HG03575 (cell line): Measurements from ENCODE around the gene RANBP17.

Source experiments
- ATAC-seq: cut with Tn5 transposase; IDR thresholded peaks from one replicate; pipeline ENCODE4 v1.9.1; 2021; ENCODE audit not compliant: unreplicated experiment, insufficient number of reproducible peaks, low FRiP score; ENCODE audit errors: extremely low read depth

The RANBP17 gene

DNA sequence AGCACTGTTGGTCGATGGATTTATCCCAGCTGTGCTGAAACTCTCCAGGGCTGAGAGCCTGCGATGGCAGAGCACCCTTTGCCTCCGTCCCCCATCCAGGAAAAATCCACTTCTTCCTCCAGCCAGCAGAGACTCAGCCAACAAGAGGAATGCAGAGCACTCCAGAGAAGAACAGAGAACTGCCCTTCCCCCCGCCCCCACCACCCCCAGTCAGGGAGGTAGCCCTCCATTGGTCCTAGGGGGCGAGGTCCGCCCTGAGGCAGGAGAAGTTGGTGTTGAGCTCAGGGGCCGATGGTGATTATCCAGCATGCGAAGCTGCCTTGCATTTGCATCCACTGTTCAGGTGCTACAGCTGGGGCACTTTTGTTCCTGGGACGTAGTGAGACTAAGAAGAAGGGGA, 456.2 kb downstream of the RANBP17 start:
- no peak for ATAC-seq

DNA sequence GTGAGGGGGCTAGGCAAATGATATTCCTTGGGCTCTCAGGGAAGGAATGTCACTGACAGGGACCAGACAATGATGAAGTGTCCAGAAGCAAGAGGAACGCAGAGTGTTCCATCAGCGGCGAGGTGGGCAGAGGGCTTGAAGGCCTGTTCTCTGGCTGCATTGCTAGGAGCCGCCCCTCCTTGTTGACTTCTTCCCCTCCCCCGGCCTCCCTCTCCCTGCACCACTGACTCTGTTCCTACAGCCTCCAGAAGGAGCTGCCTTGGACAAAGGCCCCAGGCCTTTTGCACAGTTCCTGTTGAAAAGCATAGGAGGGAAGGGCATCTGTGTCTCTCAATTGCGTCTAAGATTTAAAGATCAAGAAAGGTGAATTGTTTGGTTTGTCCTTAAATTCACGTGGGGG, 459.6 kb downstream of the RANBP17 start:
- ATAC-seq, result no peak

DNA sequence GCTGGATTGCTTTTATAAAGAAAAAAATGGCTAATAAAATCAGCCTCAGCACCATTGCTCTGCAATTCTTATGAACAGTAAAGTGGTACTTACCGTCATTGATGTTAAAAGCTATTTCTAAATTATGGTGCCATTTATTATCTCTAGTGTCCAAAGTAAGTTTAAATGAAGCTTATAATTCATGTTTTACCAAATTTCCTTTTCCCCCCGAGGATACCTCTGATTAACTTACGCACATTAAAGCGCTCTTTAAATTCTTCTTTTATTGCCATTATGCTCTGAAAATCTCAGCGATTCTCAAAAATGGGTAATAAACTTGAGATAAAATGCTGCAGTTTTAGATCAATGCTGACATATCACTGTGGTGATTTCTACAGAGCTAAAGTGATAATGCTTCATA, 460.7 kb downstream of the RANBP17 start:
- ATAC-seq, result no peak

DNA sequence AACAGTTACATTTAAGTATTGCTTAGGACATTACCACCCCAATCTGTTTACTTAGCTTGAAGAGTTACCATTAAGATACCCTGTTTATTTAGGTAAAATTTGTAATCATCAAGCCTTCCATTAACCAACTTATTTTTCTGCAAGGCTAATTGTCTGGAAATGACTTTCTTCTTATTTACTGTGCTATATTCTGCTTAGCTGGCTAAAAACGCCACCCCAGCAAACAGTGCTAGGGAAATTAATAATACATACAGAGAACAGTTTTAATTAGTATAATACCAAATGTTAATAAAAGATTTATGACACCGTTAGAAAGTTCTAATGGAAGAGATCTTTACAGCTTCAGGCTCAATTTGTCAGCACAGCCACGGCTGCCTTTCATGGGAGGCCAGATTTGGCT, 461.2 kb downstream of the RANBP17 start:
- ATAC-seq, result no peak

DNA sequence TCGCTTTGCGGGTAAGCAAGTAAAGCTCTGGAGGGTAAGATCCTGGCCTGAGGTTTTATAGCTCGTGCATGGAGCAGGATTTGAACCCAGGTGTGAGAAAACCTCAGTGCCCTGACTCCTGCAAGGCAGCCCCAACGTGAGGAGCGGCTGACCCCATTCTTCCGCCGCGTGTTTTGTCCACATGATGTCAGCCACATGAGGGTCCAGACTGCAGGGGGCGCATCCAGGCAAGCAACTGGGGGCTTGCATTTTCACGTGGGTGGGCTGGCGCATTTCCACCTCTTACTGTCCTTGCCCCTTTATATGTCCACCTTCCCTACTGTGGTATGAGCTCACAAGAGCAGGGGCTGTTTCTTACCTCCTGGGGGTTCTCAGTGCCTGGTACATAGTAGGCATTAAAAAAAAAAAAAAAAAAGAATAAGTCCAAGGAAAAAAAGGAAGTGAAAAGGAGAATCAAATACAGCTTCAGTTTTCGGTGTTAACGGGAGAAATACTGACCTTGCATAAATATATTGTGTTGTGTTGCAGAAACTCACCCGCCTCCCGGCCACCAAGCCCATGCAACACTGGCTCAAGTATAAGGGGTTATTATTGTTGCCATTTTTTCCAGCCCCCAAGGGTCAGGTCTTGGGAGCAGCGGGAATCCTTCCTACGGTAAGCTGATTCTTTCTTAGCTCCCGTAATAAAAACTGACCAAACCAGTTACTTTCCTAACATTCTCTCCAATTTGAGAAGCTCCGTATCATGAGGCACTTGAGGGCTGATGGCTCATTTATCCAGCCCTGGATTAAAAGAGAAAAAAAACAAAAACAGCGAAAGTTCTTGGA, 462.2 kb downstream of the RANBP17 start:
- ATAC-seq, result no peak

DNA sequence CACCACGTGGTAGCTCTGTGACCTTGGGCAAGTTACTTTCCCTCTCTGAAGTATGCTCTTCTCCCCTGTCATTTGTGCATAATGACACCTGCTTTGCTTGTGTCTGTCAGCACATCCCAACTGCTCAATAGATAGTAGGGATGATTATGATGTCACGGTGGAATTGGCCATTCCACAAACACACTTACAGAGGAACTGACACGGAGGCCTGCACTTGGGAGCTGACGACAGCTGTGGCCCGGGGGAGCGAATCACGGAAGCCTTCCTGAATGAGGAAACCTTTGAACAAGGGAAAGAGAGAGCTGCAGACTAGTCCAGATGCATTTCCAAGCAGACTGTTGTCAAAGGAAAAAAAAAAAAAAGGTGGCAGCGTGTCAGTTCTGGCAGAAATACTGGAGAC, 468.2 kb downstream of the RANBP17 start:
- no peak for ATAC-seq

DNA sequence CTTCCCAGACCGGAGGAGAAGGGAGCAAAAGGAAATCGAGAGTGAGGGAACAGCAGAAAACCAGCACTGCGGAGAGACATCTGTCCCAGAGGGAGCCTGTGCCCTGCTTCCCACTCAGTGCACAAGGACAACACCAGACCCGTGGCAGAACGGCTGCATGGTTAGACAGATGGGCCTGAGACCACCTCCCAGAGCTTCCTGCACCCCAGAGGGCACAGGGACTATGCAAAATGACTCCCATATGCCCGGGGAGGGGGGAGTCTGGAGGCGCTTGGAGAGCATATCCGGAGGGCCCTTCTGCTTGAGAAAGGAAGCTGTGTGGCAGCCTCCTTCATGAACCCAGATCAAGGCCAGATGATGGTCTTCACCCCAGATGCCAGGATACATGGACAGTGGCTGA, 473.8 kb downstream of the RANBP17 start:
- no peak for ATAC-seq

DNA sequence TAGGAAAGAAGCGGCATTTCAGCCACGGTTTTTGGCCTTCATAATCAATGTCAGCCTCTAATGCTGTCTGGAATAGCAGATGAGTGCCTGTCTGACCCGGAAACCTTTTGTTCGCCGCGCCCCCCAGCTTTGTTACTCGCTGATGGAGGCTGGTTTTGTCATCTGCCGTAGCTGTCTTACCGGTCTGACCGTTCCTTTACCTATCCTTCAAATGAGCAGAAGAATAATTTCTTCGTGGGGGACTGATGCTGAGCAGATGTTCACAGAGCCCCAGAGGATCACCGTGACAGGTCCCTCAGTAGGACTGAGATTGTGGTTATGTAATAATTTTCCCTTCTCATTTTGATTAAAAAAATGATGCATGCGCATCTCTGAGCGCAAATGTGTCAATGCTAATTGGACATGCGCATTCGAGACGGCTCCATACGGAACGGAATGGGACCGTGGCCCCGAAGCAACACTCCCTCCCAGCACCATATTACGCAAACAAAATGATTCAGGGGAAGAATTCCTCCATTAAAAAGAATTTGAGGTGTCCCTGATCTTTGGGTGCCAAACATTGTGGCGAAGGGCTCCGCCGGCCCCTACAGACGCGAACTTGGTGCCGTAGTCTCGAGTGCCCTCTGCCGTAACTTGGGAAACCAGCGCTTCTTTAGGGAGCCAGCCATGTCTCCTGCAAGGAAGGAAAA, 474.8 kb downstream of the RANBP17 start:
- ATAC-seq, result no peak

DNA sequence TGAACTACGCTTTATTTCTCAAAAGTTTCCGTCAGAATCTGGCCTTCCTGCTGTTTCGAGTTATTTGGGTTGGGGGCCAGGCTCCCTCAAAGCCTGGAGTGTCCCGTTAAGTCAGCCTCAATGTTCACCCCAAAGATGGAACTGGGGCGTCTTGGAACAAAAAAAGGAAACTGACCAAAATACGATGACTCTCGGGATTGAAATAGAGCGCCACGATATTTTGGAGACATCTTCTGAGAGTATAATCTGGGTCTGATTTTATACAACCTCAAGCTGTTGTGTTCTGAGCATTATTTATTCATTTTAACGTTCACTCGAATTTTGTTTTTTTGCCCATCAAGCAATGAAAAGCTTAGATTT, 475.4 kb downstream of the RANBP17 start:
- ATAC-seq, result no peak

DNA sequence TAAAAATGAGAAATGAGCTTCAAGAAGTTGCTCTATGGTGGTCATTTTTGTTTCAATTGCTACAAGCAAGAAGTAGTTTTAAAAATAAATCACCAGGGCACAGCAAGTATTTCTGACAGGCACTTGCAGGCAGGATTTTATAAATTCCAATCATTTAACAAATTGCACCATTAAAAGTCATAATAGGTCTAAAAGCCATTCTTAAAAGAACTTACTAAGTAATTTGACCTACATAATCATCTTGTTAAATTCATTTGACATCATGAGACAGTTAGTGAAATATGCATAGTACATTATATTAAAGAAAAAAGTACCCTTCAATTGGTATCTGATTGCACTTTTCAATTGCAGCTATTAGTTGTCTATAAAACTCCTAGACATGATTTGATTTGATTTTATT, 478.2 kb downstream of the RANBP17 start:
- no peak for ATAC-seq

DNA sequence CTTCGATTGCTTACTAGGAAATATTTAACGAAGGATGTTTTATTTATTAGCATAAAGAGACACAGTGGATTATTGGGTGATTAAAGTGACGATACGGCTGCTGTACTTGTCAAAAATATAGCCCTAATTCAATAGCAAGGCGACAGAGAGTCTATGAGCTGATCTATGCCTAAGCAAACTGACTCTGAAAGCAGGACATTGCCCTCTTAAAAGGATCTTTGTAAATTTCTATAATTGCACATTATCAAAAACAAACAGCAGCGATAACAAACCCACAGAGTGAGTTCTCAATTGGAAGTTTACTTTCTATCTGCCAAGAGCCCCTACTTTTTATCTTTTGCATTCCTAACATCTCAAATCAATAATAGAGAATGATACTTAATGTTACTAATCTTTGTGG, 478.7 kb downstream of the RANBP17 start:
- ATAC-seq, result no peak

DNA sequence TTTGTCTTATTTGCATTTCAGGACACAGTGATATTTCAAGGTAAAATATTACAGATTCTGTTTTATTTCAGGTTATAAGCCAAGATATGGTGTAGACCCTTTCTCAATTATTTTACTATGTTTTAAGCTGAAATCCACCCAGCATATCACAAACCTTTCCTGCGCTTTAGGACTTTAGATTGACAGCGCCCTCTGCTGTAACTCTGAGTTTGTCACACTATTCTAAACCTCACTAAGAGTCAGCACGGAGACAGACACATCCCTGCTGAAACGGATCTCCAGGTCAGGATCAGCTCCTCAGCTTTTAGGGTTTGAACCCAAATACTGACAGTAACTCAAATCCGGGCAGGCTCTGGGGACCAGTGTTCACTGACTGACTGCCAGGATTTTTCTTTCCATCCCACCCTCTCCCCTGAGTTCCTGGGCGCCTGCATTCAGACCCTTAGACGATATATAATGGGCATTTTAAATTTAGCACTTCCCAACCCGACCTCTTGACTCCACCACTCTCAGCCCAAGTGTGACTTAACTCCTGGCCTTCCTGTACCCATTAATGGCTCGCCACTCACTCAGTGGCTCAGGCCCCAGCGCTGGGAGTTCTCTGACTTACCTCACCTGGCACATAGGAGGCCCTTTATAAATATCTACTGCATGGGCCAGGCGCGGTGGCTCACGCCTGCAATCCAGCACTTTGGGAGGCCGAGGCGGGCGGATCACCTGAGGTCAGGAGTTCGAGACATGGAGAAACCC, 480.7 kb downstream of the RANBP17 start:
- no peak for ATAC-seq

DNA sequence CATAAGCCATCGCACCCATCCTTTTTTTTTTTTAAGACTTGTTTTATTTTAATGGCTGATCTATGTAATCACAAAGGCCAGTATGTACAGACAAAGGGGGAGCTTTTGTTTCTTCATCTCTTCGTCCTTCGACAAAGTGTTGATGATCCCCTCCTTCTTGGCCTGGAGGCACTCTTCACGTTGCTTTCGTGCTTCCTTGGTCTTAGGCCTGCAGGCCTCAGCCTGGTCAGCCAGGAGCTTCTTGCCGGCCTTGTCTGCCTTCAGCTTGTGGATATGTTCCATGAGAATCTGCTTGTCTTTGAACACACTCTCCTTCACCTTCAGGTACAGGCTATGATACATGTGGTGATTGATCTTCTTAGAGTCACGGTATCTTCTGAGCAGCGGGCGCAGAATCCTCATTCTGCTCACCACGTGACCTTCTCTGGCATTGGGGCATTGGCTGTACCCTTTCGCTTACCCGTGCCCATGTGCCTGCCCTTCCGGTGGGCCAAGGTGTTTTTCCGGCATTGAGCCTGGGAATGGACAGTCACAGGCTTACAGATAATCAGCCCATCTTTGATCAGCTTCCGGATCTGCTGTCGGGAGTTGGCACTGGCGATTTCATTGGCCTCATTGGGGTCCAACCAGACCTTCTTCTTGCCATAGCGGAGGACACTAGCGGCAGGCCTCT, 483.3 kb downstream of the RANBP17 start:
- ATAC-seq, result no peak
